ENCODE measurements around the gene GGNBP2.

DNA sequence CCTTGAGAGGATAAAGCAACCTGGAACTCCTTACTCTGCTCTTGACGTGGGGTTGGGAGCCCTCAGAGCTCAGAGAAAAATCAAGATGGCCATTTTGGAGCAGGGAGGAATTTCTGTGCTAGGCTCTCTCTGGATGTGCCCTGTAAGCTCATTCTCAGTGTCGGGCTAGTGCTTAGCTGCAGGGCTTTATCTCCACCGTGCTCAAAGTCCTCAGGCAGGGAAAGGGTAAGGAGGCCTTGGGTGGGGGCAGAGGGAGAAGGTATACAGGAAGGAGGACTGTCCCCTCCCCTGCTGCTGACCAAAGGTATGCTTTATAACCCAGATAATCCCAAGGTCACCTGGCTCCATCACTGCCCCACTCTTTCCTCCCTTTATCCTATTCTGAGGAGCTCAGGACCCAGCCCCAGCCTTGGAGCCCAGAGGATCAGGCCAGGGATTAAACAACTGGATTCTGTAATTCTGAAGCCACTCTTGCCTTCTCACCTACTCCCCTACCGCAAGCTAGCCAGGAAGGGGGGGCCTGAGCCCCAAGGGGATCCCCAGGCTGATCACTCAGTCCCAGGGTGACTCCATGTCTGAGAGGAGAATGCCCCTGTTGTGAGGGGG lies 48.1 kb downstream of the GGNBP2 start:
- TF ChIP-seq CTCF (IDR thresholded peaks at IDR 0.05) (no peak), POLR2AphosphoS5 (IDR thresholded peaks at IDR 0.05) (no peak)

All from esophagus muscularis mucosa (tissue), 3 donors.